Epithelial cell of proximal tubule (primary cell): ENCODE measurements around the gene SUZ12. TPM values are rescaled to one million over a fixed set of nuclear protein-coding genes. Genes with fewer than 3 reads are reported as not detected.
A peak's percentile ranks its signal among the peaks of the same experiment; 100 is the strongest.
"Not testable (repeated sequence)": the region's sequence is repeated elsewhere in the genome, so short reads cannot be mapped to it uniquely, and the experiment has no call there.

Experiments
- DNase-seq: peaks from one replicate; pipeline ENCODE4 v3.0.0-alpha.2; 2011; ENCODE audit warnings: low read depth
- H3K4me3 ChIP-seq: 2 replicates; pipeline ENCODE4 v1.5.1; 2011; ENCODE audit warnings: low read depth, mild to moderate bottlenecking, low read length
- total RNA-seq: library from RNA; depleted of rRNA; stranded (reverse); fragments of >200 nt; gene quantifications from 2 replicates; pipeline ENCODE4 v1.2.3, GENCODE V29; 2015
- TF ChIP-seq, protein P1 (sequence below): conservative IDR thresholded peaks from 2 replicates; pipeline ENCODE4 v1.5.1; 2012; ENCODE audit warnings: low read depth, mild to moderate bottlenecking, low read length

SUZ12 gene
- 10.1 and 12.6 TPM in 2 replicates for total RNA-seq

GRCh38 chr17:31936615-31937609, at the start of gene SUZ12:
Gene SUZ12, plus strand, starts transcription at chr17:31937007. Its CDS starts 240 bp downstream, at chr17:31937247.
- DNase-seq: not testable (repeated sequence)
- H3K4me3 ChIP-seq: peak within 1 kb of the TSS; percentile 71

GRCh38 chr17:31888124-31888523, 48.7 kb upstream of the SUZ12 start:
- no peak overlapping the region for H3K4me3 ChIP-seq
- TF ChIP-seq, protein P1, sequence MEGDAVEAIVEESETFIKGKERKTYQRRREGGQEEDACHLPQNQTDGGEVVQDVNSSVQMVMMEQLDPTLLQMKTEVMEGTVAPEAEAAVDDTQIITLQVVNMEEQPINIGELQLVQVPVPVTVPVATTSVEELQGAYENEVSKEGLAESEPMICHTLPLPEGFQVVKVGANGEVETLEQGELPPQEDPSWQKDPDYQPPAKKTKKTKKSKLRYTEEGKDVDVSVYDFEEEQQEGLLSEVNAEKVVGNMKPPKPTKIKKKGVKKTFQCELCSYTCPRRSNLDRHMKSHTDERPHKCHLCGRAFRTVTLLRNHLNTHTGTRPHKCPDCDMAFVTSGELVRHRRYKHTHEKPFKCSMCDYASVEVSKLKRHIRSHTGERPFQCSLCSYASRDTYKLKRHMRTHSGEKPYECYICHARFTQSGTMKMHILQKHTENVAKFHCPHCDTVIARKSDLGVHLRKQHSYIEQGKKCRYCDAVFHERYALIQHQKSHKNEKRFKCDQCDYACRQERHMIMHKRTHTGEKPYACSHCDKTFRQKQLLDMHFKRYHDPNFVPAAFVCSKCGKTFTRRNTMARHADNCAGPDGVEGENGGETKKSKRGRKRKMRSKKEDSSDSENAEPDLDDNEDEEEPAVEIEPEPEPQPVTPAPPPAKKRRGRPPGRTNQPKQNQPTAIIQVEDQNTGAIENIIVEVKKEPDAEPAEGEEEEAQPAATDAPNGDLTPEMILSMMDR: no peak
- DNase-seq: no peak

DNA sequence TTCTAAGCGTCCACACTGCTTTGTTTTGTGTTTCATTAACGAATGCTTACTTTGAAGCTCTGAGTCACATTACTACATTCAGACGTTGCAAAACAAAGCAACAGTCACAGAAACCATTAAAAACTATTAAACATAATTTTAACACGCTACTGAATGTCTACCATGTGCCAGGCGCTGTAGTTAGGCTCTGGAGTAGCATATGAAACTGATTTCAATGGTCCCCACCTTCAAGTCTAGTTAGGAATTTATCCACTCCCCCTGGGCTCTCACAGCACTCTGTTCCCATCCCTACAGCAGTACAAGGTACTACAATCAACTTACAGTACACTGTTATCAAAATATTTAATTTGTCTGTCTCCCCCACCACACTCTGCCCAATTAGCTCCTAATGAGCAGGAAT, 35.9 kb upstream of the SUZ12 start:
- DNase-seq: no peak
- peak overlapping the region; percentile 90 for H3K4me3 ChIP-seq
- TF ChIP-seq, protein P1: no peak

GRCh38 chr17:31902693-31903092, 34.1 kb upstream of the SUZ12 start:
- no peak for DNase-seq
- TF ChIP-seq, protein P1: no peak
- H3K4me3 ChIP-seq: no peak overlapping the region

DNA sequence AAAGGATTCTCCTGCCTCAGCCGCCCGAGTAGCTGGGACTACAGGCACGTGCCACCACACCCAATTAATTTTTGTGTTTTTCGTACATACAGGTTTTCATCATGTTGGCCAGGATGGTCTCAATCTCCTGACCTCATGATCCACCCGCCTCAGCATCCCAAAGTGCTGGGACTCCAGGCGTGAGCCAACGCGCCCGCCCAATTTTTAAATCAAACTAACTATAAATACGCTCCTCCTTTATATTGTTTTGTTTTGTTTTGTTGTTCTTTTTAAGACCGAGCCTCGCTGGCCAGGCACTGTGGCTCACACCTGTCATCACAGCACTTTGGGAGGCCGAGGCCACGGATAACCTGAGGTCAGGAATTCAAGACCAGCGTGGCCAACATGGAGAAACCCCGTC, 33.4 kb upstream of the SUZ12 start:
- DNase-seq: no peak
- TF ChIP-seq, protein P1: no peak
- H3K4me3 ChIP-seq: no peak overlapping the region

DNA sequence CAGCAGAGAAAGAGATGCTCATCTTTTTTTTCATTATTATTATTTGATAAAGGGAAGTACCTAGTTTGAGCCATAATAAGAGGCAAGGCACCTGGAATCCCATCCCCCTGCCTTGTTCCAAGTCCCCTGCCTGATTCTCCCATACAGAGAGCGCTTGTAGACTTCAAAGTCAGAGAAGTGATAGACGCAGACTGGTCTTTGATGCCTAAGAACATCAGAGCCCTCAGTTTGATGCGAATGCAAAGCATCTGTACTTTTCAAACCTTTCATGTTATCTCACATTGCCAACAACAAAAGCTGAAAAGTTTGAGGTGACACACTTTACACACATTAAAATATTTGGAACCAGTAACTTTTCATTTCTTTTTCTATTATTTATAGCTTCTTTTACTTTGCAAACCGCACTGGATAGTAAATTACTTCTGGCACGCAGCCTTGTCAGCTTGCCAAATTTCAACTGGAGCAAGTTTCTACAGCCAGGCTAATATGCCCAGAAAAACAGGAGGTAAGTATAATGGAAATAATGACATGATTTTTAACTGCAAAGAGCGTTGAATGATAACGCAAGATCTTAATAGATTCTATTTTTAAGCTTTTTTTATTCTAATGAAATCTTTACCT, 29.4 kb upstream of the SUZ12 start:
- no peak overlapping the region for H3K4me3 ChIP-seq
- no peak for DNase-seq
- TF ChIP-seq, protein P1: no peak

GRCh38 chr17:31908386-31908785, 28.4 kb upstream of the SUZ12 start:
- TF ChIP-seq, protein P1: no peak
- no peak overlapping the region for H3K4me3 ChIP-seq
- DNase-seq: no peak
